GM18868 (cell line): ENCODE data around the gene CTIF.

ENCODE experiments used
- ATAC-seq: cut with Tn5 transposase; IDR thresholded peaks from one replicate; pipeline ENCODE4 v1.9.1; 2021; ENCODE audit warnings: mild to moderate bottlenecking, moderate library complexity; ENCODE audit not compliant: unreplicated experiment

CTIF gene

GRCh38 chr18:48826806-48827205, 288.0 kb downstream of the CTIF start:
- no peak for ATAC-seq

GRCh38 chr18:48827291-48828193, 288.7 kb downstream of the CTIF start:
- ATAC-seq: no peak

- ATAC-seq: no peak
These were observed 289.3 kb downstream of the CTIF start for GRCh38 chr18:48828194-48828545.

GRCh38 chr18:48828691-48829442, 290.0 kb downstream of the CTIF start:
- ATAC-seq: no peak

- ATAC-seq: no peak
These were observed 290.8 kb downstream of the CTIF start for GRCh38 chr18:48829443-48830149.

GRCh38 chr18:48831113-48831759, 292.4 kb downstream of the CTIF start:
- no peak for ATAC-seq

- ATAC-seq: no peak
These were observed 293.0 kb downstream of the CTIF start for GRCh38 chr18:48831802-48832201.

- no peak for ATAC-seq
These were observed 294.3 kb downstream of the CTIF start for GRCh38 chr18:48832938-48833700.

- ATAC-seq: peak; percentile 72
These were observed 295.0 kb downstream of the CTIF start for GRCh38 chr18:48833701-48834412.

GRCh38 chr18:48834413-48835031, 295.7 kb downstream of the CTIF start:
- ATAC-seq: peak; percentile 63

GRCh38 chr18:48835119-48835518, 296.3 kb downstream of the CTIF start:
- ATAC-seq: no peak

GRCh38 chr18:48835745-48836170, 296.9 kb downstream of the CTIF start:
- ATAC-seq: no peak

GRCh38 chr18:48836231-48836805, 297.5 kb downstream of the CTIF start:
- ATAC-seq: no peak

GRCh38 chr18:48836806-48837615, 298.2 kb downstream of the CTIF start:
- ATAC-seq: no peak

- no peak for ATAC-seq
These were observed 298.8 kb downstream of the CTIF start for GRCh38 chr18:48837676-48838075.

GRCh38 chr18:48838166-48838775, 299.4 kb downstream of the CTIF start:
- ATAC-seq: no peak
